ENCODE data around the gene LMF1. TPM values are rescaled to one million over a fixed set of nuclear protein-coding genes. Genes with fewer than 3 reads are reported as not detected.

LMF1 gene
- total RNA-seq, 4 donors from 2014 or later: 21.8 to 47.9 (median 36.0) TPM

GRCh38 chr16:916035-916799 is 54.6 kb downstream of the LMF1 start:
- Histone ChIP-seq H3K36me3 (no peaks in the 10 kb centered on the region), H3K9me3 (no peaks in the 10 kb centered on the region), H3K27me3 (no peaks in the 10 kb centered on the region), H3K4me3 (no peak overlapping the region), H3K4me1 (no peaks in the 10 kb centered on the region), H3K27ac (no peak overlapping the region)
- DNase-seq: no peak
- intact Hi-C loops (cut with DNase I; ENCODE audit: low total_unique reads): no loop called here
- TF ChIP-seq POLR2A (IDR thresholded peaks at IDR 0.05) (no peak), CTCF (IDR thresholded peaks at IDR 0.05) (no peak)

GRCh38 chr16:915546-915945 is 55.2 kb downstream of the LMF1 start:
- TF ChIP-seq POLR2A (IDR thresholded peaks at IDR 0.05) (no peak), CTCF (IDR thresholded peaks at IDR 0.05) (no peak)
- Histone ChIP-seq H3K9me3 (no peaks in the 10 kb centered on the region), H3K4me1 (no peaks in the 10 kb centered on the region), H3K27me3 (no peaks in the 10 kb centered on the region), H3K36me3 (no peaks in the 10 kb centered on the region), H3K27ac (no peak overlapping the region), H3K4me3 (no peak overlapping the region)
- DNase-seq: no peak
- intact Hi-C loops (cut with DNase I; ENCODE audit: low total_unique reads): no loop called here

GRCh38 chr16:914440-914839 is 56.3 kb downstream of the LMF1 start:
- no peaks in the 10 kb centered on the region for H3K9me3 ChIP-seq
- intact Hi-C loops (cut with DNase I; ENCODE audit: low total_unique reads): no loop called here
- TF ChIP-seq POLR2A (IDR thresholded peaks at IDR 0.05) (no peak), CTCF (IDR thresholded peaks at IDR 0.05) (no peak)
- no peak for DNase-seq
- H3K36me3 ChIP-seq: no peaks in the 10 kb centered on the region
- no peak overlapping the region for H3K27ac ChIP-seq
- no peaks in the 10 kb centered on the region for H3K27me3 ChIP-seq
- no peak overlapping the region for H3K4me3 ChIP-seq
- no peaks in the 10 kb centered on the region for H3K4me1 ChIP-seq

- H3K36me3 ChIP-seq: no peaks in the 10 kb centered on the region
- TF ChIP-seq POLR2A (IDR thresholded peaks at IDR 0.05) (no peak), CTCF (IDR thresholded peaks at IDR 0.05) (no peak)
- DNase-seq: no peak
Observed at GRCh38 chr16:913817-914439, 56.9 kb downstream of the LMF1 start.

More at GRCh38 chr16:913817-914439, 56.9 kb downstream of the LMF1 start:
- intact Hi-C loops (cut with DNase I; ENCODE audit: low total_unique reads): no loop called here
- Histone ChIP-seq H3K27ac (no peak overlapping the region), H3K27me3 (no peaks in the 10 kb centered on the region), H3K4me3 (no peak overlapping the region), H3K9me3 (no peaks in the 10 kb centered on the region), H3K4me1 (no peaks in the 10 kb centered on the region)
